Thyroid gland (tissue), 4 donors: ENCODE data around the gene PLAC9. TPM values are rescaled to one million over a fixed set of nuclear protein-coding genes. Genes with fewer than 3 reads are reported as not detected.

Experiments used
- DNase-seq, 2 donors: peaks; one replicate each; pipeline ENCODE4 v3.0.0-alpha.2; 2019
- H3K27ac ChIP-seq, 3 donors: fragments of 200-600 bp; sonication (generic); 1 replicate in 2 of 3; 2 replicates in 1 of 3; pipeline ENCODE4 v1.5.1; 2016 to 2019; ENCODE audit warnings: mild to moderate bottlenecking in 1 of 3, moderate library complexity in 1 of 3
- H3K27me3 ChIP-seq: fragments of 200-600 bp; sonication (generic); one replicate; pipeline ENCODE4 v1.5.1; 2019
- H3K36me3 ChIP-seq, 2 donors: fragments of 200-600 bp; sonication (generic); one replicate each; pipeline ENCODE4 v1.5.1; 2016 to 2019
- H3K4me1 ChIP-seq, 2 donors: fragments of 200-600 bp; sonication (generic); one replicate each; pipeline ENCODE4 v1.5.1; 2017 to 2019
- H3K4me3 ChIP-seq, 3 donors: fragments of 200-600 bp; sonication (generic); replicated peaks in 1 of 3; 1 replicate in 2 of 3; 2 replicates in 1 of 3; pipeline ENCODE4 v1.5.1; 2016; ENCODE audit warnings: mild to moderate bottlenecking in 1 of 3
- H3K9me3 ChIP-seq: fragments of 200-600 bp; sonication (generic); one replicate; pipeline ENCODE4 v1.5.1; 2017
- CTCF ChIP-seq, 6 experiments: fragments of 200-600 bp in 3 of 6; fragments of 450-650 bp in 3 of 6; sonication (generic) in 3 of 6; IDR thresholded peaks; one replicate each; pipeline ENCODE4 v1.5.1; 2016 to 2019; ENCODE audit warnings: antibody characterized with exemption in 6 of 6, mild to moderate bottlenecking in 2 of 6, inconsistent platforms in 1 of 6, moderate library complexity in 1 of 6
- POLR2A ChIP-seq, 2 donors: fragments of 450-650 bp; IDR thresholded peaks; one replicate each; pipeline ENCODE4 v1.6.1; 2017; ENCODE audit warnings: antibody characterized with exemption in 2 of 2, mild to moderate bottlenecking in 2 of 2, moderate library complexity in 1 of 2
- WGBS, 2 donors: methylation state at CpG; one replicate each; pipeline ENCODE4 v1.1.5; 2017; 5-methylcytosine and 5-hydroxymethylcytosine counted together
- intact Hi-C: fragments of 100-400 bp; cut with DNase I; formaldehyde crosslinking; loops from one replicate; pipeline ENCODE4 v1.15.1; 2023
- total RNA-seq, 4 donors: library from RNA; depleted of rRNA; stranded (reverse); fragments of >200 nt; gene quantifications; one replicate each; pipeline ENCODE4 v1.2.3, GENCODE V29; 2016

The PLAC9 gene
- total RNA-seq, 4 donors from 2014 or later: 5.5 to 65.6 (median 33.6) TPM

GRCh38 chr10:80159166-80159873, 26.8 kb downstream of the PLAC9 start:
- TF ChIP-seq CTCF (IDR thresholded peaks at IDR 0.05) (no peak), POLR2A (IDR thresholded peaks at IDR 0.05) (no peak)
- H3K4me1 ChIP-seq: peaks cover 0 to 35% of the 10 kb centered on the region in 2 donors
- no peaks in the 10 kb centered on the region for H3K27me3 ChIP-seq
- no peak for DNase-seq
- H3K36me3 ChIP-seq: peaks cover 39 to 70% of the 10 kb centered on the region in 2 donors
- intact Hi-C loops: loop anchor here (10.0 kb wide), 1 partner anchor 45 kb away; the partner anchor contains the start of gene ANXA11
- H3K27ac ChIP-seq: peak overlapping the region in 2 of 3 donors; percentile 30 to 53
- 90 to 92% methylated on average over 9 of the region's 9 CpGs for WGBS, 2 donors
- H3K9me3 ChIP-seq: no peaks in the 10 kb centered on the region
- H3K4me3 ChIP-seq: no peak overlapping the region

- no peaks in the 10 kb centered on the region for H3K9me3 ChIP-seq
- peaks cover 0 to 47% of the 10 kb centered on the region in 2 donors for H3K4me1 ChIP-seq
- intact Hi-C loops: no loop called here
- H3K36me3 ChIP-seq: peaks cover 27 to 68% of the 10 kb centered on the region in 2 donors
- no peak for DNase-seq
- H3K4me3 ChIP-seq: no peak overlapping the region
- no peak for TF ChIP-seq POLR2A (IDR thresholded peaks at IDR 0.05)
- TF ChIP-seq CTCF (IDR thresholded peaks at IDR 0.05): no peak
- H3K27ac ChIP-seq: no peak overlapping the region
- WGBS, 2 donors: 91 to 93% methylated on average over 17 of the region's 17 CpGs
- no peaks in the 10 kb centered on the region for H3K27me3 ChIP-seq
Observed at GRCh38 chr10:80160361-80161320, 28.1 kb downstream of the PLAC9 start.

- no peak for DNase-seq
- TF ChIP-seq POLR2A (IDR thresholded peaks at IDR 0.05): no peak
- no peak for TF ChIP-seq CTCF (IDR thresholded peaks at IDR 0.05)
- WGBS, 2 donors: 83 to 87% methylated on average over 18 of the region's 21 CpGs
- peaks cover 28 to 59% of the 10 kb centered on the region in 2 donors for H3K36me3 ChIP-seq
- H3K4me3 ChIP-seq: no peak overlapping the region
- H3K9me3 ChIP-seq: no peaks in the 10 kb centered on the region
- H3K27me3 ChIP-seq: no peaks in the 10 kb centered on the region
- intact Hi-C loops: no loop called here
- H3K27ac ChIP-seq: no peak overlapping the region
- peaks cover 0 to 55% of the 10 kb centered on the region in 2 donors for H3K4me1 ChIP-seq
Observed at GRCh38 chr10:80161321-80162083, 29.0 kb downstream of the PLAC9 start.

GRCh38 chr10:80163741-80164341, 31.3 kb downstream of the PLAC9 start:
- no peaks in the 10 kb centered on the region for H3K9me3 ChIP-seq
- peak overlapping the region in 2 of 3 donors; percentile 13 to 23 for H3K27ac ChIP-seq
- no peaks in the 10 kb centered on the region for H3K27me3 ChIP-seq
- 78 to 82% methylated on average over 7 to 8 of the region's 8 CpGs for WGBS, 2 donors
- H3K4me3 ChIP-seq: no peak overlapping the region
- TF ChIP-seq CTCF (IDR thresholded peaks at IDR 0.05) (no peak), POLR2A (IDR thresholded peaks at IDR 0.05) (no peak)
- DNase-seq: no peak
- H3K4me1 ChIP-seq: peaks cover 0 to 61% of the 10 kb centered on the region in 2 donors
- peaks cover 22 to 39% of the 10 kb centered on the region in 2 donors for H3K36me3 ChIP-seq
- intact Hi-C loops: no loop called here
